SK-N-SH (cell line): Measurements from ENCODE around the gene ASCC3. TPM values are rescaled to one million over a fixed set of nuclear protein-coding genes. Genes with fewer than 3 reads are reported as not detected.

Experiments used
- CTCF ChIA-PET: fragments of 300-600, 350-600 bp; formaldehyde crosslinking; extraction: SDS; loops from one replicate; lab custom pipeline; 2021; lab: Yijun Ruan, JAX
- POLR2A ChIA-PET: fragments of 350-600 bp; sonication (Branson Sonifier 250); formaldehyde crosslinking; extraction: SDS; loops from one replicate; lab custom pipeline; 2020; ENCODE audit warnings: antibody characterized with exemption, inconsistent platforms; lab: Yijun Ruan, JAX
- DNase-seq: peaks from one replicate; pipeline ENCODE4 v3.0.0; 2012
- H2AFZ ChIP-seq: fragments of 200-600 bp; sonication (generic); 2 replicates; pipeline ENCODE4 v1.8.1; 2016; ENCODE audit warnings: antibody characterized with exemption, mild to moderate bottlenecking, low read depth
- H3F3A ChIP-seq: fragments of 200-600 bp; sonication (generic); replicated peaks from 2 replicates; pipeline ENCODE3; 2016; ENCODE audit warnings: antibody characterized with exemption, mild to moderate bottlenecking; ENCODE audit not compliant: insufficient read depth
- H3K27ac ChIP-seq, 2 experiments: fragments of 200-500 bp in 1 of 2; fragments of 200-600 bp in 1 of 2; sonication (Bioruptor generic) in 1 of 2; sonication (generic), shearing (Covaris generic) in 1 of 2; 2 replicates each; pipeline versions ENCODE4 v1.5.1 to v1.6.1; 2014 to 2016; ENCODE audit warnings: low read depth in 2 of 2, inconsistent platforms in 1 of 2, low read length in 1 of 2, mild to moderate bottlenecking in 1 of 2, mixed read lengths in 1 of 2
- H3K27me3 ChIP-seq: fragments of 200-600 bp; sonication (generic), shearing (Covaris generic); 2 replicates; pipeline ENCODE4 v1.6.1; 2016; ENCODE audit warnings: mixed run types; ENCODE audit not compliant: insufficient read depth
- H3K36me3 ChIP-seq, 2 experiments: fragments of 200-500 bp in 1 of 2; fragments of 200-600 bp in 1 of 2; sonication (Bioruptor generic) in 1 of 2; sonication (generic) in 1 of 2; replicated peaks in 1 of 2; 2 replicates each; pipeline versions ENCODE3 to v1.5.1; 2014 to 2016; ENCODE audit warnings: low read length in 1 of 2, mild to moderate bottlenecking in 1 of 2; ENCODE audit not compliant: insufficient read depth in 2 of 2, control insufficient read depth in 1 of 2
- H3K4me1 ChIP-seq, 2 experiments: fragments of 200-500 bp in 1 of 2; fragments of 200-600 bp in 1 of 2; sonication (Bioruptor generic) in 1 of 2; sonication (generic), shearing (Covaris generic) in 1 of 2; 2 replicates each; pipeline versions ENCODE4 v1.5.1 to v1.6.1; 2014 to 2016; ENCODE audit warnings: low read depth in 1 of 2, low read length in 1 of 2, mixed run types in 1 of 2; ENCODE audit not compliant: insufficient read depth in 2 of 2, control insufficient read depth in 1 of 2
- H3K4me2 ChIP-seq: fragments of 200-600 bp; sonication (generic), shearing (Covaris generic); 2 replicates; pipeline ENCODE4 v1.6.1; 2017; ENCODE audit warnings: mixed run types
- H3K4me3 ChIP-seq, 2 experiments: fragments of 200-500 bp in 1 of 2; fragments of 200-600 bp in 1 of 2; sonication (Bioruptor generic) in 1 of 2; sonication (generic), shearing (Covaris generic) in 1 of 2; 2 replicates each; pipeline versions ENCODE4 v1.5.1 to v1.8.1; 2014 to 2016; ENCODE audit warnings: low read depth in 2 of 2, inconsistent platforms in 1 of 2, low read length in 1 of 2, mild to moderate bottlenecking in 1 of 2, mixed read lengths in 1 of 2, moderate library complexity in 1 of 2
- H3K79me2 ChIP-seq: fragments of 200-600 bp; sonication (generic); 2 replicates; pipeline ENCODE4 v1.8.1; 2017; ENCODE audit warnings: mild to moderate bottlenecking; ENCODE audit not compliant: insufficient read depth
- H3K9ac ChIP-seq: fragments of 200-600 bp; sonication (generic); 2 replicates; pipeline ENCODE4 v1.6.1; 2017; ENCODE audit warnings: mixed run types
- H3K9me2 ChIP-seq: fragments of 200-600 bp; sonication (generic); 2 replicates; pipeline ENCODE4 v1.6.1; 2017; ENCODE audit warnings: mixed run types
- H3K9me3 ChIP-seq: fragments of 200-600 bp; sonication (generic); 2 replicates; pipeline ENCODE4 v1.6.1; 2017; ENCODE audit warnings: mixed run types, mild to moderate bottlenecking, moderate library complexity
- H4K20me1 ChIP-seq: fragments of 200-600 bp; sonication (generic); 2 replicates; pipeline ENCODE4 v1.6.1; 2017; ENCODE audit warnings: mild to moderate bottlenecking, mixed run types; ENCODE audit not compliant: insufficient read depth
- CHD2 ChIP-seq: fragments of 150-350 bp; IDR thresholded peaks from 2 replicates; pipeline ENCODE4 v1.6.1; 2018; ENCODE audit warnings: low read length; ENCODE audit not compliant: partially characterized antibody
- CTCF ChIP-seq: fragments of 200-600 bp; sonication (generic); IDR thresholded peaks from 2 replicates; pipeline ENCODE4 v1.6.1; 2017; ENCODE audit warnings: antibody characterized with exemption, mild to moderate bottlenecking, moderate library complexity
- ELF1 ChIP-seq: IDR thresholded peaks from 2 replicates; pipeline ENCODE4 v1.4.0; 2012
- EP300 ChIP-seq, 2 experiments: IDR thresholded peaks; 2 replicates each; pipeline versions ENCODE4 v1.4.0 to v1.6.1; 2012; ENCODE audit warnings: borderline replicate concordance in 1 of 2, low read depth in 1 of 2, low read length in 1 of 2
- EZH2phosphoT487 ChIP-seq: fragments of 200-600 bp; sonication (generic); IDR thresholded peaks from 2 replicates; pipeline ENCODE4 v1.6.1; 2017; ENCODE audit warnings: low read depth, mixed run types, mild to moderate bottlenecking, antibody characterized with exemption, moderate library complexity, borderline replicate concordance
- FOSL2 ChIP-seq: IDR thresholded peaks from 2 replicates; pipeline ENCODE4 v1.4.0; 2012; ENCODE audit warnings: low read depth, mild to moderate bottlenecking, moderate library complexity, borderline replicate concordance
- FOXM1 ChIP-seq: IDR thresholded peaks from 2 replicates; pipeline ENCODE4 v1.4.0; 2012; ENCODE audit warnings: low read depth, mild to moderate bottlenecking
- GABPA ChIP-seq: IDR thresholded peaks from 2 replicates; pipeline ENCODE4 v1.4.0; 2012; ENCODE audit warnings: low read depth, mild to moderate bottlenecking
- JUND ChIP-seq: IDR thresholded peaks from 2 replicates; pipeline ENCODE4 v1.4.0; 2012
- MAX ChIP-seq: IDR thresholded peaks from 2 replicates; pipeline ENCODE4 v1.4.0; 2012; ENCODE audit warnings: low read depth
- NFIC ChIP-seq: IDR thresholded peaks from 2 replicates; pipeline ENCODE4 v1.4.0; 2012; ENCODE audit warnings: borderline replicate concordance
- NRF1 ChIP-seq: IDR thresholded peaks from 2 replicates; pipeline ENCODE4 v1.6.1; 2012; ENCODE audit warnings: low read depth, mild to moderate bottlenecking, low read length
- PBX3 ChIP-seq: IDR thresholded peaks from 2 replicates; pipeline ENCODE4; 2012
- POLR2AphosphoS5 ChIP-seq: IDR thresholded peaks from 2 replicates; pipeline ENCODE4 v1.6.1; 2012; ENCODE audit warnings: low read depth, low read length
- RXRA ChIP-seq: IDR thresholded peaks from 2 replicates; pipeline ENCODE4 v1.4.0; 2012; ENCODE audit warnings: low read depth, mild to moderate bottlenecking, borderline replicate concordance
- TCF12 ChIP-seq: IDR thresholded peaks from 2 replicates; pipeline ENCODE4 v1.4.0; 2012
- USF1 ChIP-seq: IDR thresholded peaks from 2 replicates; pipeline ENCODE4 v1.4.0; 2012; ENCODE audit warnings: low read depth, borderline replicate concordance
- USF2 ChIP-seq: fragments of 150-350 bp; IDR thresholded peaks from 2 replicates; pipeline ENCODE4 v1.6.1; 2017; ENCODE audit warnings: antibody characterized with exemption, low read length, low read depth, borderline replicate concordance
- YY1 ChIP-seq: IDR thresholded peaks from 2 replicates; pipeline ENCODE4 v1.4.0; 2012; ENCODE audit warnings: low read depth, mild to moderate bottlenecking
- WGBS: methylation state at CpG from one replicate; pipeline ENCODE4 v1.1.6; 2017; ENCODE audit warnings: low lambda C conversion rate; 5-methylcytosine and 5-hydroxymethylcytosine counted together
- polyA plus RNA-seq, 3 experiments: library from polyadenylated mRNA; depleted of rRNA; stranded (reverse); fragments of >200 nt; gene quantifications; 2 replicates each; pipeline ENCODE4 v1.2.3, GENCODE V29; 2012
- TF ChIP-seq, protein P1 (sequence below): IDR thresholded peaks from 2 replicates; pipeline ENCODE4 v1.4.0; 2012; ENCODE audit warnings: low read depth, borderline replicate concordance

ASCC3 gene
- polyA plus RNA-seq, 1 of the 3 experiments (the other 2 are of a cell fraction) = 17.9 TPM

GRCh38 chr6:100818066-100818465, 63.1 kb downstream of the ASCC3 start:
- TF ChIP-seq, protein P1, sequence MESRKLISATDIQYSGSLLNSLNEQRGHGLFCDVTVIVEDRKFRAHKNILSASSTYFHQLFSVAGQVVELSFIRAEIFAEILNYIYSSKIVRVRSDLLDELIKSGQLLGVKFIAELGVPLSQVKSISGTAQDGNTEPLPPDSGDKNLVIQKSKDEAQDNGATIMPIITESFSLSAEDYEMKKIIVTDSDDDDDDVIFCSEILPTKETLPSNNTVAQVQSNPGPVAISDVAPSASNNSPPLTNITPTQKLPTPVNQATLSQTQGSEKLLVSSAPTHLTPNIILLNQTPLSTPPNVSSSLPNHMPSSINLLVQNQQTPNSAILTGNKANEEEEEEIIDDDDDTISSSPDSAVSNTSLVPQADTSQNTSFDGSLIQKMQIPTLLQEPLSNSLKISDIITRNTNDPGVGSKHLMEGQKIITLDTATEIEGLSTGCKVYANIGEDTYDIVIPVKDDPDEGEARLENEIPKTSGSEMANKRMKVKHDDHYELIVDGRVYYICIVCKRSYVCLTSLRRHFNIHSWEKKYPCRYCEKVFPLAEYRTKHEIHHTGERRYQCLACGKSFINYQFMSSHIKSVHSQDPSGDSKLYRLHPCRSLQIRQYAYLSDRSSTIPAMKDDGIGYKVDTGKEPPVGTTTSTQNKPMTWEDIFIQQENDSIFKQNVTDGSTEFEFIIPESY = no peak
- TF ChIP-seq YY1 (no peak), RXRA (no peak), GABPA (no peak), CTCF (no peak), EZH2phosphoT487 (no peak), NRF1 (no peak), NFIC (no peak), PBX3 (no peak), FOSL2 (no peak), FOXM1 (no peak), MAX (no peak), JUND (no peak), TCF12 (no peak)
- TF ChIP-seq, all 33 proteins: peak for 0
- no peak overlapping the region for H3K4me3 ChIP-seq
- no peaks in the 10 kb centered on the region for H3K9me2 ChIP-seq
- 93% methylated on average over 2 of the region's 2 CpGs for WGBS
- no peak overlapping the region for H2AFZ ChIP-seq
- no peaks in the 10 kb centered on the region for H3K4me1 ChIP-seq
- H4K20me1 ChIP-seq = peaks cover 17% of the 10 kb centered on the region
- DNase-seq = no peak
- no peak overlapping the region for H3K27ac ChIP-seq
- H3K9ac ChIP-seq = no peak overlapping the region
- H3K27me3 ChIP-seq = no peaks in the 10 kb centered on the region
- no peak overlapping the region for H3K4me2 ChIP-seq
- ChIA-PET CTCF (no interaction called here), POLR2A (no interaction called here)
- peaks cover 0 to 6% of the 10 kb centered on the region in 2 experiments for H3K36me3 ChIP-seq
- H3F3A ChIP-seq = peaks cover 2% of the 10 kb centered on the region
- H3K79me2 ChIP-seq = peaks cover 92% of the 10 kb centered on the region
- no peaks in the 10 kb centered on the region for H3K9me3 ChIP-seq

- Histone ChIP-seq H3K27ac (no peak overlapping the region), H3K27me3 (no peaks in the 10 kb centered on the region), H3K79me2 (peaks cover 66% of the 10 kb centered on the region; the same call in 1 of the 2 replicates), H4K20me1 (no peaks in the 10 kb centered on the region), H3K4me3 (no peak overlapping the region), H3K36me3 (peaks cover 0 to 8% of the 10 kb centered on the region in 2 experiments), H3K4me1 (no peaks in the 10 kb centered on the region), H2AFZ (no peak overlapping the region), H3K9me2 (no peaks in the 10 kb centered on the region), H3K9ac (no peak overlapping the region), H3K9me3 (no peaks in the 10 kb centered on the region), H3K4me2 (no peak overlapping the region), H3F3A (no peaks in the 10 kb centered on the region)
- ChIA-PET CTCF (interaction anchor here (0.6 kb wide), 1 partner anchor 1597 kb away, joined by 3 read pairs; no protein-coding TSS in a partner anchor), POLR2A (no interaction called here)
- 95% methylated on average over 2 of the region's 2 CpGs for WGBS
- no peak for DNase-seq
- no peak for TF ChIP-seq POLR2AphosphoS5
- TF ChIP-seq ELF1 = no peak
- no peak for TF ChIP-seq EP300 (IDR thresholded peaks at IDR 0.05; ENCODE audit: borderline replicate concordance in 1 of 2, low read depth in 1 of 2, low read length in 1 of 2)
- no peak for TF ChIP-seq CHD2
- no peak for TF ChIP-seq USF1
- TF ChIP-seq USF2 = no peak
- TF ChIP-seq CTCF = no peak
- TF ChIP-seq TCF12 = no peak
Observed at GRCh38 chr6:100810015-100810414, 71.1 kb downstream of the ASCC3 start.
